PFSK-1 (cell line): ENCODE results near the gene PDPK1.

Source experiments
- FOXP2 ChIP-seq: optimal IDR thresholded peaks from 2 replicates; pipeline ENCODE3; 2011; ENCODE audit warnings: borderline replicate concordance, control low read depth, inconsistent platforms; ENCODE audit not compliant: insufficient read depth; ENCODE audit errors: extremely low read length, extremely low read depth
- POLR2AphosphoS5 ChIP-seq: IDR thresholded peaks from 2 replicates; pipeline ENCODE4 v1.6.1; 2012; ENCODE audit warnings: low read depth, mild to moderate bottlenecking, control low read depth, low read length, moderate library complexity
- REST ChIP-seq, 2 experiments: IDR thresholded peaks; 2 replicates each; pipeline versions ENCODE4 v1.6.1 to v1.8.0; 2011 to 2012; ENCODE audit warnings: low read depth in 2 of 2, low read length in 2 of 2, control low read depth in 1 of 2, inconsistent platforms in 1 of 2, mild to moderate bottlenecking in 1 of 2, moderate library complexity in 1 of 2; ENCODE audit not compliant: insufficient read depth in 1 of 2
- SIN3A ChIP-seq: IDR thresholded peaks from 2 replicates; pipeline ENCODE4 v1.6.1; 2012; ENCODE audit warnings: mild to moderate bottlenecking, low read length, moderate library complexity, borderline replicate concordance; ENCODE audit not compliant: insufficient read depth
- TAF1 ChIP-seq: IDR thresholded peaks from 2 replicates; pipeline ENCODE4 v1.6.1; 2012; ENCODE audit warnings: low read length, control low read depth, borderline replicate concordance; ENCODE audit not compliant: insufficient read depth

GRCh38 chr16:2530629-2531318, 7.0 kb upstream of the PDPK1 start:
- TF ChIP-seq FOXP2 (no peak), POLR2AphosphoS5 (no peak; the same call in 1 of the 2 replicates), SIN3A (no peak), TAF1 (no peak), REST (IDR thresholded peaks at IDR 0.05; ENCODE audit: insufficient read depth in 1 of 2, low read depth in 2 of 2, low read length in 2 of 2) (no peak)
